ENCODE data around the gene MINAR2. TPM values are rescaled to one million over a fixed set of nuclear protein-coding genes. Genes with fewer than 3 reads are reported as not detected.

MINAR2 gene
- total and polyA plus RNA-seq, 9 of the 15 experiments (the other 6 are each of a cell fraction or from before 2014, with no cell fraction given) = not detected

- 0 out of 2 replicates have a peak, but pooled peaks have one; percentile 24 for TF ChIP-seq JUND (IDR thresholded peaks at IDR 0.05; ENCODE audit: borderline replicate concordance, low read depth, low read length)
- no peak for TF ChIP-seq JUND (tag; IDR thresholded peaks at IDR 0.05; ENCODE audit: borderline replicate concordance, low read depth, low read length)
- no peak for TF ChIP-seq USF2 (CRISPR knock-in tag; IDR thresholded peaks at IDR 0.05)
- peak; percentile 85 for TF ChIP-seq REST (IDR thresholded peaks at IDR 0.05; ENCODE audit: borderline replicate concordance)
- no peak for TF ChIP-seq REST (CRISPR knock-in tag; IDR thresholded peaks at IDR 0.05; ENCODE audit: low read depth)
- TF ChIP-seq CBX3 (IDR thresholded peaks at IDR 0.05; ENCODE audit: borderline replicate concordance in 1 of 2, low read length in 2 of 2) = 0 out of 3 replicates have a peak, but pooled peaks of 1 of the 2 experiments have one; percentile 20
- no peak for TF ChIP-seq CBFB (CRISPR knock-in tag; IDR thresholded peaks at IDR 0.05)
- TF ChIP-seq CTCF (IDR thresholded peaks at IDR 0.05 in 2 of 3, conservative IDR thresholded peaks at IDR 0.05 in 1 of 3; ENCODE audit: insufficient read depth in 2 of 3, low read depth in 1 of 3, low read length in 3 of 3) = peak; percentile 93 to 99 (median 98)
- peak; percentile 24; the same call in 1 of the 2 replicates for TF ChIP-seq CREM (IDR thresholded peaks at IDR 0.05; ENCODE audit: low read depth)
- TF ChIP-seq ZNF384 (IDR thresholded peaks at IDR 0.05; ENCODE audit: low read depth, low read length) = peak; percentile 71
- peak; percentile 68; the same call in 1 of the 2 replicates for TF ChIP-seq ARID3A (IDR thresholded peaks at IDR 0.05; ENCODE audit: borderline replicate concordance, low read depth, low read length)
- TF ChIP-seq PHF21A (IDR thresholded peaks at IDR 0.05; ENCODE audit: borderline replicate concordance, low read depth) = no peak
- TF ChIP-seq YY1 (IDR thresholded peaks at IDR 0.05; ENCODE audit: borderline replicate concordance in 1 of 3, control insufficient read depth in 1 of 3, extremely low read depth in 1 of 3, insufficient read depth in 3 of 3, insufficient read length in 1 of 3, insufficient replicate concordance in 2 of 3, low read depth in 1 of 3, low read length in 2 of 3) = peak in 1 of 3 experiments; percentile 63
- TF ChIP-seq RAD21 (CRISPR knock-in tag; conservative IDR thresholded peaks at IDR 0.05 in 1 of 2, IDR thresholded peaks at IDR 0.05 in 1 of 2) = peak; percentile 89 to 96
These were observed 20.1 kb downstream of the MINAR2 start (continued) for GRCh38 chr5:129767927-129768380.
